Upper lobe of left lung (tissue), 4 donors: ENCODE measurements around the gene KIDINS220.

Experiments used
- POLR2A ChIP-seq, 4 donors: fragments of 450-650 bp; IDR thresholded peaks; one replicate each; pipeline ENCODE4 v1.5.1; 2016 to 2017; ENCODE audit warnings: antibody characterized with exemption in 4 of 4, mild to moderate bottlenecking in 2 of 4
- POLR2AphosphoS5 ChIP-seq, 2 donors: sonication (generic); formaldehyde crosslinking; IDR thresholded peaks; one replicate each; pipeline ENCODE4 v1.5.1; 2017; ENCODE audit warnings: antibody characterized with exemption in 2 of 2

DNA sequence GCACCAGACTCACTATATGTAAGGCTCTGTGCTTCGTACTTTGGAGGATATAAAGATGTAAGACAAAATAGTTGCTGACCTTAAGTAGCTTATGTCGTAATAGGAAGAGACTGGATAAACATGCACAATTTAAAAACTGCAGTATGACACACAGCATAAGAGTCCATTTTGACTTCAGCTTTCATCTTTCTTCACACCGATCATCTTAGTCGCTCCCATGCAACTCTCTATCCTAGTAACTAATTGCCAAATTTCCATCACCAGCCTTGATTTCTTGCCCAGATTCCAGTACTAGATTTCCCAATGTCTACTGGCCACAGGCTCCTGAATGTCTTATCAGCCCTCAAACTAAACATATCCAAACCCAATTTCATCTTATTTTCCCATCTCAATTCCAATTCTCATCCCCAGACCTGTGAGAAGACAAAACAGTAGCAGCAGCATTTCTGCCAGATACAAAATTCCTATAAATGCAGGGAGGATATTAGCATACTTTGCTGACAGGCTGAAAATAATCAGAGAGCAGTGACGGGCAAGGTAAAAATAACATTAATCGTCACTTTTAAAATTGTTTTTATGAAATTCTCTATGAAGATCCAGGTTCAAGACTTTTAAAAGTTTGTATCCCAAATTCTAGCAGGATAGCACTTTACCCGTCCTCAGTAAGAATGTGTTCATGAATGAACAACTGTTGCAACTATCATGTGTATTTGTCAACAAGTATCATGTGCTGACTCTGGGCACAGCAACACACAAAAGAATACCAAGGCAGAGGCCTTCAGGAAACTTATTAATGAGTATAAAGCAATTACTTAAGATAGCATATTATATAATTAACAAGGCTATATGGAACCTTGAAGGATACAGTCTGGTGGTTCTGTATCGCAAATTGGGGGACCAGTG is 42.2 kb downstream of the KIDINS220 start:
- TF ChIP-seq POLR2AphosphoS5 (IDR thresholded peaks at IDR 0.05) = no peak
- no peak for TF ChIP-seq POLR2A (IDR thresholded peaks at IDR 0.05)
